ENCODE results near the gene PVR. TPM values are rescaled to one million over a fixed set of nuclear protein-coding genes. Genes with fewer than 3 reads are reported as not detected.

Gene PVR
- 1 to 10 TPM; 2.4 to 7.8 TPM for total RNA-seq

- Mint-ChIP-seq H3K9me3 (ENCODE audit: low read depth) (no peaks in the 10 kb centered on the region), H3K27me3 (peaks cover 19% of the 10 kb centered on the region), H3K4me3 (peak within 1 kb of the TSS; percentile 68), H3K27ac (no peak within 1 kb of the TSS), H3K4me1 (peaks cover 3% of the 10 kb centered on the region), H3K36me3 (no peaks in the 10 kb centered on the region)
- CTCF ChIA-PET: interaction anchor here (0.7 to 3.9 kb wide), 4 partner anchors 10 to 680 kb away, joined by 3 to 15 read pairs (median 6); no protein-coding TSS in a partner anchor
- peak; percentile 69 for ATAC-seq
- no peak for DNase-seq
Observed at GRCh38 chr19:44643605-44644401, at the start of gene PVR. Gene PVR, plus strand, starts transcription at chr19:44643910. Its CDS starts 187 bp downstream, at chr19:44644097.

GRCh38 chr19:44596428-44597130 lies 47.1 kb upstream of the PVR start:
- no peaks in the 10 kb centered on the region for H3K4me1 Mint-ChIP-seq
- H3K9me3 Mint-ChIP-seq (ENCODE audit: low read depth): peaks cover 17% of the 10 kb centered on the region
- CTCF ChIA-PET: interaction anchor here (1.5 kb wide), 1 partner anchor 60 kb away, joined by 3 read pairs; no protein-coding TSS in a partner anchor
- H3K4me3 Mint-ChIP-seq: no peak overlapping the region
- no peaks in the 10 kb centered on the region for H3K27me3 Mint-ChIP-seq
- ATAC-seq: no peak
- H3K27ac Mint-ChIP-seq: no peak overlapping the region
- no peak for DNase-seq
- no peaks in the 10 kb centered on the region for H3K36me3 Mint-ChIP-seq

GRCh38 chr19:44597131-44597491 lies 46.6 kb upstream of the PVR start:
- no peak overlapping the region for H3K27ac Mint-ChIP-seq
- no peaks in the 10 kb centered on the region for H3K36me3 Mint-ChIP-seq
- no peak overlapping the region for H3K4me3 Mint-ChIP-seq
- CTCF ChIA-PET: interaction anchor here (1.5 kb wide), 1 partner anchor 60 kb away, joined by 3 read pairs; no protein-coding TSS in a partner anchor
- no peaks in the 10 kb centered on the region for H3K27me3 Mint-ChIP-seq
- ATAC-seq (no peak), DNase-seq (no peak)
- H3K9me3 Mint-ChIP-seq (ENCODE audit: low read depth): peaks cover 17% of the 10 kb centered on the region
- no peaks in the 10 kb centered on the region for H3K4me1 Mint-ChIP-seq

GRCh38 chr19:44598355-44598754 lies 45.4 kb upstream of the PVR start:
- Mint-ChIP-seq H3K36me3 (no peaks in the 10 kb centered on the region), H3K4me1 (no peaks in the 10 kb centered on the region), H3K27me3 (no peaks in the 10 kb centered on the region), H3K4me3 (no peak overlapping the region), H3K9me3 (ENCODE audit: low read depth) (peaks cover 17% of the 10 kb centered on the region), H3K27ac (no peak overlapping the region)
- ATAC-seq (no peak), DNase-seq (no peak)
- CTCF ChIA-PET: interaction anchor here (1.5 kb wide), 1 partner anchor 59 kb away, joined by 3 read pairs; no protein-coding TSS in a partner anchor

- no peak overlapping the region for H3K27ac Mint-ChIP-seq
- CTCF ChIA-PET: no interaction called here
- ATAC-seq (no peak), DNase-seq (no peak)
- no peaks in the 10 kb centered on the region for H3K4me1 Mint-ChIP-seq
- H3K36me3 Mint-ChIP-seq: no peaks in the 10 kb centered on the region
- no peaks in the 10 kb centered on the region for H3K27me3 Mint-ChIP-seq
- H3K4me3 Mint-ChIP-seq: no peak overlapping the region
- peaks cover 17% of the 10 kb centered on the region for H3K9me3 Mint-ChIP-seq (ENCODE audit: low read depth)
Observed at GRCh38 chr19:44598880-44599279, 44.8 kb upstream of the PVR start.

GRCh38 chr19:44600466-44600865 lies 43.2 kb upstream of the PVR start:
- H3K36me3 Mint-ChIP-seq: no peaks in the 10 kb centered on the region
- H3K9me3 Mint-ChIP-seq (ENCODE audit: low read depth): peaks cover 14% of the 10 kb centered on the region
- ATAC-seq (no peak), DNase-seq (no peak)
- no peak overlapping the region for H3K27ac Mint-ChIP-seq
- no peaks in the 10 kb centered on the region for H3K4me1 Mint-ChIP-seq
- CTCF ChIA-PET: interaction anchor here (1.0 kb wide), 1 partner anchor 10 kb away, joined by 3 read pairs; no protein-coding TSS in a partner anchor
- no peak overlapping the region for H3K4me3 Mint-ChIP-seq
- no peaks in the 10 kb centered on the region for H3K27me3 Mint-ChIP-seq

GRCh38 chr19:44602081-44602480 lies 41.6 kb upstream of the PVR start:
- no peak for ATAC-seq
- Mint-ChIP-seq H3K27ac (no peak overlapping the region), H3K36me3 (no peaks in the 10 kb centered on the region), H3K4me3 (no peak overlapping the region), H3K4me1 (peaks cover 3% of the 10 kb centered on the region), H3K27me3 (no peaks in the 10 kb centered on the region), H3K9me3 (ENCODE audit: low read depth) (peaks cover 16% of the 10 kb centered on the region)
- CTCF ChIA-PET: interaction anchor here (1.3 kb wide), 1 partner anchor 31 kb away, joined by 3 read pairs; no protein-coding TSS in a partner anchor
- no peak for DNase-seq

- H3K4me3 Mint-ChIP-seq: no peak overlapping the region
- CTCF ChIA-PET: no interaction called here
- H3K36me3 Mint-ChIP-seq: no peaks in the 10 kb centered on the region
- no peak overlapping the region for H3K27ac Mint-ChIP-seq
- no peak for ATAC-seq
- no peaks in the 10 kb centered on the region for H3K27me3 Mint-ChIP-seq
- H3K9me3 Mint-ChIP-seq (ENCODE audit: low read depth): peaks cover 13% of the 10 kb centered on the region
- H3K4me1 Mint-ChIP-seq: peaks cover 4% of the 10 kb centered on the region
- no peak for DNase-seq
Observed at GRCh38 chr19:44603201-44603945, 40.3 kb upstream of the PVR start.

- H3K36me3 Mint-ChIP-seq: no peaks in the 10 kb centered on the region
- ATAC-seq: no peak
- CTCF ChIA-PET: no interaction called here
Observed at GRCh38 chr19:44604241-44604640, 39.5 kb upstream of the PVR start.

GRCh38 chr19:44605547-44605946 lies 38.2 kb upstream of the PVR start:
- peaks cover 8% of the 10 kb centered on the region for H3K9me3 Mint-ChIP-seq (ENCODE audit: low read depth)
- H3K4me3 Mint-ChIP-seq: no peak overlapping the region
- H3K27me3 Mint-ChIP-seq: no peaks in the 10 kb centered on the region
- H3K4me1 Mint-ChIP-seq: peaks cover 4% of the 10 kb centered on the region
- CTCF ChIA-PET: no interaction called here
- no peaks in the 10 kb centered on the region for H3K36me3 Mint-ChIP-seq
- DNase-seq: no peak
- no peak overlapping the region for H3K27ac Mint-ChIP-seq
- no peak for ATAC-seq

More at GRCh38 chr19:44604241-44604640, 39.5 kb upstream of the PVR start:
- Mint-ChIP-seq H3K4me3 (no peak overlapping the region), H3K4me1 (peaks cover 4% of the 10 kb centered on the region), H3K27ac (no peak overlapping the region), H3K27me3 (no peaks in the 10 kb centered on the region), H3K9me3 (ENCODE audit: low read depth) (peaks cover 10% of the 10 kb centered on the region)
- DNase-seq: no peak

GRCh38 chr19:44607049-44607448 lies 36.7 kb upstream of the PVR start:
- DNase-seq: no peak
- CTCF ChIA-PET: no interaction called here
- Mint-ChIP-seq H3K27ac (no peak overlapping the region), H3K4me1 (peaks cover 4% of the 10 kb centered on the region), H3K27me3 (no peaks in the 10 kb centered on the region), H3K4me3 (no peak overlapping the region), H3K36me3 (no peaks in the 10 kb centered on the region), H3K9me3 (ENCODE audit: low read depth) (peaks cover 8% of the 10 kb centered on the region)
- ATAC-seq: no peak

- DNase-seq: no peak
- Mint-ChIP-seq H3K9me3 (ENCODE audit: low read depth) (peaks cover 8% of the 10 kb centered on the region), H3K4me3 (no peak overlapping the region), H3K27me3 (no peaks in the 10 kb centered on the region), H3K27ac (no peak overlapping the region), H3K4me1 (peaks cover 4% of the 10 kb centered on the region), H3K36me3 (no peaks in the 10 kb centered on the region)
- CTCF ChIA-PET: no interaction called here
- no peak for ATAC-seq
Observed at GRCh38 chr19:44607917-44608316, 35.8 kb upstream of the PVR start.

GRCh38 chr19:44608391-44608821 lies 35.3 kb upstream of the PVR start:
- Mint-ChIP-seq H3K36me3 (no peaks in the 10 kb centered on the region), H3K27me3 (no peaks in the 10 kb centered on the region)

More at GRCh38 chr19:44608391-44608821, 35.3 kb upstream of the PVR start:
- no peak overlapping the region for H3K27ac Mint-ChIP-seq
- H3K9me3 Mint-ChIP-seq (ENCODE audit: low read depth): peaks cover 8% of the 10 kb centered on the region
- H3K4me1 Mint-ChIP-seq: peaks cover 4% of the 10 kb centered on the region
- DNase-seq: no peak
- ATAC-seq: no peak
- CTCF ChIA-PET: no interaction called here
- H3K4me3 Mint-ChIP-seq: no peak overlapping the region

Data from activated CD8-positive, alpha-beta memory T cell treated with anti-CD3 and anti-CD28 coated beads, Interleukin-2, amount 10 ng/mL, durations not matched to agents 7 days and 5 days (primary cell).